ENCODE measurements around the gene NT5E. TPM values are rescaled to one million over a fixed set of nuclear protein-coding genes. Genes with fewer than 3 reads are reported as not detected.

Gene NT5E
- polyA plus RNA-seq, 1 experiment, result 63.0 TPM

DNA sequence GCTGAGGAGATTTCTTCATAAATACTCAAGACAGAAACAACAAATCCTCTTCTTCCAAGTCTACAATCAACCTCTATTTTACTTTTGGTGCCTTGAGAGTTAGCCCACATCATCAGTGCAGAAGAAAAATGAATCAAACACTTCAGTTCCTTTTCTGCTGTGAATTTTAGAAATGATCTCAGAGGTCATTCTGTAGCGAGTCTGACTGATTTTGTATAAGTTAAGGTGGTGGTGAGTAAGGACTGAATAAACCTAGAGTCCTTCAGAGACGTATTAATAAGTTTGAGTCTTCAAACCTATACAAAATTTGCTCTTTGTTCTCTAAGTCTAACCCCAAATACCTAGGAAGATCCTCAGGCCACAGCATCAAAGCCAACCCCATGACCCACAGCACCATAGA, 33.1 kb upstream of the NT5E start:
- ChIA-PET POLR2A (no interaction called here), CTCF (no interaction called here)
- H3K4me3 ChIP-seq (ENCODE audit: low read depth, low read length), result no peak overlapping the region
- no peak for DNase-seq (ENCODE audit: low read depth)
- H3K36me3 ChIP-seq (ENCODE audit: control insufficient read depth, insufficient read depth, low read length), result no peaks in the 10 kb centered on the region
- H3K27me3 ChIP-seq (ENCODE audit: control insufficient read depth, insufficient read depth, low read length), result no peaks in the 10 kb centered on the region
- TF ChIP-seq, protein P1, sequence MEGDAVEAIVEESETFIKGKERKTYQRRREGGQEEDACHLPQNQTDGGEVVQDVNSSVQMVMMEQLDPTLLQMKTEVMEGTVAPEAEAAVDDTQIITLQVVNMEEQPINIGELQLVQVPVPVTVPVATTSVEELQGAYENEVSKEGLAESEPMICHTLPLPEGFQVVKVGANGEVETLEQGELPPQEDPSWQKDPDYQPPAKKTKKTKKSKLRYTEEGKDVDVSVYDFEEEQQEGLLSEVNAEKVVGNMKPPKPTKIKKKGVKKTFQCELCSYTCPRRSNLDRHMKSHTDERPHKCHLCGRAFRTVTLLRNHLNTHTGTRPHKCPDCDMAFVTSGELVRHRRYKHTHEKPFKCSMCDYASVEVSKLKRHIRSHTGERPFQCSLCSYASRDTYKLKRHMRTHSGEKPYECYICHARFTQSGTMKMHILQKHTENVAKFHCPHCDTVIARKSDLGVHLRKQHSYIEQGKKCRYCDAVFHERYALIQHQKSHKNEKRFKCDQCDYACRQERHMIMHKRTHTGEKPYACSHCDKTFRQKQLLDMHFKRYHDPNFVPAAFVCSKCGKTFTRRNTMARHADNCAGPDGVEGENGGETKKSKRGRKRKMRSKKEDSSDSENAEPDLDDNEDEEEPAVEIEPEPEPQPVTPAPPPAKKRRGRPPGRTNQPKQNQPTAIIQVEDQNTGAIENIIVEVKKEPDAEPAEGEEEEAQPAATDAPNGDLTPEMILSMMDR (IDR thresholded peaks at IDR 0.05; ENCODE audit: insufficient read depth, low read depth, low read length), result no peak

DNA sequence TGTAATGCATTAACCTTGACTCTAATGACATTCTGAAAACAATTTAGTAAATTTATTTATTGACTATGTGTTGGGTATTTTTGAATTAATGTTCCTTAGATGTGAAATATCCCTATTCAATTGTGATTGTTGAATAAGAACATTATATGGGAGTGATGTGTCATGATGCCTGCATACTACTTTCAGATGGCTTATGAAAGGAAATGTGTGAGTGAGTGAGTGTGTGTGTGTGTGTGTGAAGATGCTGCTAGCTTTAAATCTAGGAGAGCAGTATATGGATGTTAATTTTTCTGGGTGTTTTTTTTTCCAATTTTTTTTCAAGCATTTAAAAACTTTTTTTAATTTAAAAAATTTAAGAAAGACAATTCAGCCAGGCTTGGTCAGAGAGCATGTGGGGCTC, 32.5 kb upstream of the NT5E start:
- TF ChIP-seq, protein P1 (IDR thresholded peaks at IDR 0.05; ENCODE audit: insufficient read depth, low read depth, low read length), result no peak
- Histone ChIP-seq H3K27me3 (ENCODE audit: control insufficient read depth, insufficient read depth, low read length) (no peaks in the 10 kb centered on the region), H3K36me3 (ENCODE audit: control insufficient read depth, insufficient read depth, low read length) (no peaks in the 10 kb centered on the region), H3K4me3 (ENCODE audit: low read depth, low read length) (no peak overlapping the region)
- no peak for DNase-seq (ENCODE audit: low read depth)
- CTCF ChIA-PET, result interaction anchor here (0.9 to 1.5 kb wide), 3 partner anchors 24 to 62 kb away, joined by 3 to 4 read pairs (median 3); no protein-coding TSS in a partner anchor
- POLR2A ChIA-PET, result no interaction called here

DNA sequence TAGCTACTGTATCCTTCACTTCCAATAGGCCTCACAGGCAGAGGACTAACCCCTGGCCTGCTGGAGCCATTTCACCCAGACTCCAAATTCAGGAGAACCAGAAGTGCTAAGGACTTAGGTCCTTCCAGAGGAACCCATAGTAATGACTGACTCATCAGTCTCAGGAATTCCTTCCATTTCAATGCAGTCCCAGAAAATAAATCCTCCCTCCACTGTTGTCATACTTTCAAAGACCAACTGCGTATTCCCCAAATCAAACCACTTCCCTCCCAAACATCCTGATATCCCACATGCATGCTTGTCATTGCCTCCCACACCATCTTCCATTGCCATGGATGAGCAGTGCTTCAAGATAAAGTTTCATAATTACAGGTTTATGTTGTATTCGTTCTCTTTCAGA, 31.8 kb upstream of the NT5E start:
- Histone ChIP-seq H3K36me3 (ENCODE audit: control insufficient read depth, insufficient read depth, low read length) (no peaks in the 10 kb centered on the region), H3K4me3 (ENCODE audit: low read depth, low read length) (no peak overlapping the region), H3K27me3 (ENCODE audit: control insufficient read depth, insufficient read depth, low read length) (no peaks in the 10 kb centered on the region)
- DNase-seq (ENCODE audit: low read depth), result peak; percentile 52
- TF ChIP-seq, protein P1 (IDR thresholded peaks at IDR 0.05; ENCODE audit: insufficient read depth, low read depth, low read length), result no peak
- POLR2A ChIA-PET, result interaction anchor here (0.6 kb wide), 1 partner anchor 16 kb away, joined by 3 read pairs; no protein-coding TSS in a partner anchor
- CTCF ChIA-PET, result interaction anchor here (0.9 to 1.6 kb wide), 4 partner anchors 14 to 63 kb away, joined by 3 to 4 read pairs (median 3); no protein-coding TSS in a partner anchor

DNA sequence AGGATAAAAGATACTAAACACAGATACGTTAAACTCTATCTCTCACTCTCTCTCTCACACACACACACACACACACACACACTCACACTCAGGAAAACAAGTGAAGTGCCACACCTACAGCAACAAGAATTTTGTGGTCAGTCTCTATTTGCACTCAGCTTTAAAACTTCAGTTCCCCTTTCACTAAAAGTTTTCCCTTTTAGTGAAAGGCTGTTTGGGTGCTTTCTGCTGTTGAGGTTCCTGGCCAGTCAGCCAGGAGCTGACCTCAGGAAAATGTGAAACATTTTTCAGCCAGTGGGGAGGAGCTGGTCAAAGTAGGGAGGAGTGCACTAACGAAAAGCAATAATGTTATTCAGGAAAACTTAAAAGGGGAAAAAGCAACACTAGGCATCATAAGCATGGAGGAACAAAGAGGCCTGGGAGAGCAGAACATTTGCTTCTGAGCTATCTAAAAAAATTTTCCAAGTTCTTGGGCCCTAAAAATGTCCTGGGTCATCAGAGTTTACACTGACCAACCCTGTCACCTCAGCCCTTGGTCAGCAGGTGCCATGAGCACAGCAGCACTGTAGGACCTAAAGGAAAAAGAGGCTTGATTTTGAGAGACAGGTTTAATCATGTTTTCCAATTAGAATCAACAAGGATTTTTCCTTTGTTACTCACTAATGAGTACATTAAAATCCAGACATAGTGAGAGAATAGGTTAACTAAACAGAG, 30.7 kb upstream of the NT5E start:
- ChIA-PET CTCF (interaction anchor here (1.0 to 1.6 kb wide), 4 partner anchors 13 to 64 kb away, joined by 3 to 4 read pairs (median 3); no protein-coding TSS in a partner anchor), POLR2A (interaction anchor here (0.7 kb wide), 1 partner anchor 58 kb away, joined by 3 read pairs; no protein-coding TSS in a partner anchor)
- DNase-seq (ENCODE audit: low read depth), result no peak
- H3K4me3 ChIP-seq (ENCODE audit: low read depth, low read length), result no peak overlapping the region
- H3K36me3 ChIP-seq (ENCODE audit: control insufficient read depth, insufficient read depth, low read length), result no peaks in the 10 kb centered on the region
- no peaks in the 10 kb centered on the region for H3K27me3 ChIP-seq (ENCODE audit: control insufficient read depth, insufficient read depth, low read length)
- TF ChIP-seq, protein P1 (IDR thresholded peaks at IDR 0.05; ENCODE audit: insufficient read depth, low read depth, low read length), result no peak

DNA sequence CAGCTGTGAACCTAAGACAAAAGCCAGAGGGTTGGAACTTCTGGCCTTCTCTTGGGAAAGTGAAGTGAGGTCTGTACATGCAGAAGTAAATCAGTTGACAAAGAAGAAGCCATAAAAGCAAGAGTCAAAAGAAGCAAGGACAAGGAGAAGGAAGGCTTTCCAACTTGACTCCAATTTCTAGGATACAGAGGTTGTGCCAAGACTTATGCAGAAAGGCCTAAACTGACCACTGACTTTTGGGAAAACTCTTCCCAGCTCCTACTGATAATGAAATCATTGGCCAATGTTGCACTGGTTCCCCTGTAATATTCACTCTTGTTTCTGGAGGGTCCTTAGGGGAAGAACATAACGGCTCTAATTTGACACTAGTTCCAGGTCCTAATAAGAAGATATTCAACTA, 29.3 kb upstream of the NT5E start:
- TF ChIP-seq, protein P1 (IDR thresholded peaks at IDR 0.05; ENCODE audit: insufficient read depth, low read depth, low read length), result no peak
- DNase-seq (ENCODE audit: low read depth), result no peak
- no peaks in the 10 kb centered on the region for H3K27me3 ChIP-seq (ENCODE audit: control insufficient read depth, insufficient read depth, low read length)
- no peaks in the 10 kb centered on the region for H3K36me3 ChIP-seq (ENCODE audit: control insufficient read depth, insufficient read depth, low read length)
- ChIA-PET POLR2A (no interaction called here), CTCF (interaction anchor here (0.6 to 3.0 kb wide), 2 partner anchors 17 to 24 kb away, joined by 3 to 12 read pairs; no protein-coding TSS in a partner anchor)
- no peak overlapping the region for H3K4me3 ChIP-seq (ENCODE audit: low read depth, low read length)
